GM19193 (cell line): ENCODE results near the gene VPS13D.

Source experiments
- POLR2A ChIP-seq: IDR thresholded peaks from 4 replicates; pipeline ENCODE4 v1.6.1; 2011; ENCODE audit not compliant: insufficient read depth, insufficient read length; ENCODE audit errors: extremely low read depth

Gene VPS13D

DNA sequence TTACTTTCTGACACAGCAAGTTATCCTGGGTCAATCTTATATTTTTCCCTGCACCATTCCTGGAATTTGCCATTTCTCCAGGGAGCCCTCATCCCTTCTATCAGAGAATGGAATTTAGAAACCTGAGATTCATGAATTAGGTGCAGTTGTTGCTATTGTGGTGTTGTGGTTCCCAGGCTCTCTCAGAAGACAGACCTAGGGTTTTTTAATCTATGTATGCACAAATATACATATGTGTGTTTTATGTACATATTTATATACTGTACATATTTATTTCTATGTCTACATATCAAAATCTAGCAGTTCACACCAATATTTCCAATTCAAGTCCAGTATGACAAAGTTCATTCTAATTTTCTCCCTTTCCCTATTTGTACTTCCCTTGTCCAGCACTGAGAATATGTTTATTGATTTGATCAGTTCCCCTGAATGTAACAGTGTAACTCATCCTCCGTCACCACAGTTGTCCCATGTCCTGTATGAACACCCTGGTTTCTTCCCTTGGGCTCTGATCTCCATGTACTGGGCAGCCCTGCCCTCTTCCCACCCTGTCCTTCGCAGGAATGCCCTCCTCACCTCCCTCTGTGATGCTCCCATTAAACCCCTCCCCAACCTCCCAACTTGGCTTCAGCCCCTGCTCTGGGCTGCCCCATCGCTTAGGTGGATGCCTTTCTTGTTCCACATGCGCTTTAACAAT, 145.5 kb downstream of the VPS13D start:
- TF ChIP-seq POLR2A, result no peak

- TF ChIP-seq POLR2A, result no peak
These were observed 146.6 kb downstream of the VPS13D start for GRCh38 chr1:12376236-12377045.

GRCh38 chr1:12380326-12381249, 150.8 kb downstream of the VPS13D start:
- TF ChIP-seq POLR2A, result no peak

GRCh38 chr1:12383001-12383400, 153.2 kb downstream of the VPS13D start:
- TF ChIP-seq POLR2A, result no peak

DNA sequence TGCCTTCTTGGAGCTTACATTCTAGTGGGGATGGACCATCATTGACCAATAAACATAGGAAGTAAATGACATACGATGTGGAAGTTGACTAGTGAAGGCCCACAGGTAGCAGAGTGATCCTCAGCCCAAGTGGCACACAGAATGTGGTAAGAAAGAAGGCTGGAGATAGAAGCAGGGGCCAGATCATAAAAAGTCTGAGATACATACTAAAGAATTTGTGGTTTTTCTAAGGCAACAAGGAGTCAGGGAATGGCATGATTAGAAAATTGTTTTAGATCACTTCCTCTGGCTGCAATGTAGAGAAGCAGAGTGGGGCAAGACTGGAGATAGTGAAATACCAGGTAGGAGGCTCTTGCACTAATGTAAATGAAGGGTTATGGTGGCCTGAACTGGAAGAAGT, 154.0 kb downstream of the VPS13D start:
- TF ChIP-seq POLR2A, result no peak

GRCh38 chr1:12384836-12385456, 155.1 kb downstream of the VPS13D start:
- TF ChIP-seq POLR2A, result no peak

- TF ChIP-seq POLR2A, result no peak
These were observed 156.3 kb downstream of the VPS13D start for GRCh38 chr1:12386130-12386529.

DNA sequence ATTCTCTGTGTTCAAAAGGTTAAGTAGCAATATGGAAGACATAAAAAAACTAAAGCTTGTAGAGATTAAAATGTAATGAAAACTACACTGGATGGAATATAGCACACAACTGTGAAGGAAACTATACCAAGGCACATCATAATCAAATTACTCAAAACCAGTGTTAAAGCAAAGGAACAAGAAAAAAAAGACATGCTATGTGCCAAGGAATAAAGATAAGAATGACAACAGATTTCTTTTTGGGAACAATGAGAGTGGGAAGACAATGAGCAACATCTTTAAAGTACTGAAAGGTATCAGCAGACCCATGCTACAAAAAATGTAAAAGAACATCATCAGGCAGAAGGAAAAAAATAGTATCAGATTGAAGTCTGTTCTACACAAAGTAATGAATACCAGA, 157.8 kb downstream of the VPS13D start:
- TF ChIP-seq POLR2A, result no peak

DNA sequence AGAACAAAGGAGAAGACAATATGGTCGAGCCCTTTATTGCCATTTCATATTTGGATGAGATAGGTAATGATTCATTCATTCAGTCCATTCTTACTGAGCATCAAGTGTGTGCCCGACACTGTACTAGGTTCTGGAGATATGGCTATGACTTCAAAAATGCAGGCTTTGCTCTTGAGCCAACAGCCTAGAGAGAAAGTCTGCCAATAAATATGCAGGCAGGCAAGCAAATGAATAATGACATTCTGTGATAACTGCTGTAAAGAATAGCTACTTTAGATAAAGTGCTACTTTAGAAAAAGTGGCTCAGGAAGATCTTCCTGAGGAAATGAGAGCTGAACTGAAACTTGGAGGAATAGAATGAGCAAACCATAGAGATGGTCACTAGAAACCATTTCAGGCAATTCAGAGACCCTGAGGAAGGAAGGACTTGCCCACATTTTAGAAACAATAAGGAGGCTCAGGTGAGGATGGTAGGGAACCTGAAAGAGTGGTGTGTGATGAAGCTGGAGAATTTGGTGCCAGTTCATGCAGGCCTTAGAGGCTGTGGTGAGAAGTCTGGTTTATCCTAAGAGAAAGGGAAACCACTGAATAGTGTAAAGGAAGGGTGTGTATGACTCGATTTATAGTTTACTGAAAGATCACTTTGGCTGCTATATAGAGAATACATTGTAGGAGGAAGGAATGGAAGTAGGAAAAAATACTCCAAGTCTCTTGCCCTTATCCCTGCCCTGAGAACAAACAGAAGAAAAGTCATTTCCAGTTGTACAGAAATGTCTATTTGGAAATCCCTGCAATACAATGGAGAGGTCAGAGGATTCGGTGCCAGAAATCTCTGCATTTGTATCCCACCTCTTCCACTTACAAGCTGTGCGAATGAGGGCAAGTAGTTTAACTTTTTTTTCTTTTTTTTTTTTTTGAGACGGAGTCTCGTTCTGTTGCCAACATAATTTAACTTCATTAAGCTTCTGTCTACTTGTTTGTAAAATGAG, 167.9 kb downstream of the VPS13D start:
- no peak for TF ChIP-seq POLR2A

GRCh38 chr1:12398479-12398878, 168.6 kb downstream of the VPS13D start:
- TF ChIP-seq POLR2A, result no peak

GRCh38 chr1:12400027-12400693, 170.3 kb downstream of the VPS13D start:
- no peak for TF ChIP-seq POLR2A

- TF ChIP-seq POLR2A, result no peak
These were observed 172.4 kb downstream of the VPS13D start for GRCh38 chr1:12402159-12402673.

DNA sequence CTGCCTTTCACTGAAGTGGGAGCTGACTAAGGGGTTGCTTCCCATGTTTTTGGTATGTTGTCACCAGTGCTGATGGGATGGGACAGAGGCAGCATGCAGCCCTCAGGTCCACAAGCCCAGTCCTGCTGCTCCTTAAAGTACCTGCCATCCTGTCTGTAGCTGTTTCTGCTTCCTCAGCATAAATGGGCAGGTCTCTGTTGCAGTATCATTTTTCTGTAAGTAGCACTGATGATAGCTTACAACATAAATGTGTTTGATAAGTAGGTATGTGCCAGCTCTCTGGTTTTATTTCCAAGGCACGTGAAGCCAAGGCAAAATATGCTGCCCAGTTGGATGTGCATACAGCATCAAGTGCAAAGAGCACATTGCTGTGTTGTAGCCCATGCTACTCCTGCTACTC, 173.0 kb downstream of the VPS13D start:
- no peak for TF ChIP-seq POLR2A
